IMR-90 (cell line): ENCODE data around the gene PADI1. TPM values are rescaled to one million over a fixed set of nuclear protein-coding genes. Genes with fewer than 3 reads are reported as not detected.

Experiments used
- ATAC-seq: fragments of 200-7000 bp; cut with Tn5 transposase; 2 replicates; pipeline ENCODE4 v1.9.1; 2020; ENCODE audit warnings: low read depth, mild to moderate bottlenecking, moderate library complexity
- BruUV-seq: library from RNA; stranded (reverse); fragments of 400-500 nt; replicated peaks from 2 replicates; lab custom pipeline; 2021; lab: Mats Ljungman, UMichigan
- CTCF ChIA-PET: fragments of 300-600 bp; formaldehyde crosslinking; extraction: SDS; loops from one replicate; lab custom pipeline; 2021; ENCODE audit warnings: antibody characterized with exemption; lab: Yijun Ruan, JAX
- POLR2A ChIA-PET: fragments of 300-600 bp; sonication (Branson Sonifier 250); formaldehyde crosslinking; loops from one replicate; lab custom pipeline; 2022; ENCODE audit warnings: antibody characterized with exemption; ENCODE audit not compliant: unreplicated experiment; lab: Charles Lee
- DNase-seq: peaks from one replicate; pipeline ENCODE4 v3.0.0; 2013
- H2AFZ ChIP-seq: replicated peaks from 2 replicates; pipeline ENCODE3; 2013; ENCODE audit warnings: low read length, mild to moderate bottlenecking; ENCODE audit not compliant: poor library complexity
- H2AK5ac ChIP-seq: 2 replicates; pipeline ENCODE4 v1.6.1; 2013; ENCODE audit warnings: low read depth, low read length, inconsistent platforms
- H2AK9ac ChIP-seq: replicated peaks from 2 replicates; pipeline ENCODE3; 2013; ENCODE audit warnings: mild to moderate bottlenecking, low read depth, low read length, moderate library complexity; ENCODE audit not compliant: poor library complexity
- H2BK120ac ChIP-seq: 2 replicates; pipeline ENCODE4 v1.6.1; 2013; ENCODE audit warnings: low read depth, low read length, inconsistent platforms
- H2BK15ac ChIP-seq: 3 replicates; pipeline ENCODE4 v1.6.1; 2013; ENCODE audit warnings: low read depth, low read length, inconsistent platforms
- H2BK20ac ChIP-seq: 2 replicates; pipeline ENCODE4 v1.6.1; 2013; ENCODE audit warnings: low read depth, mild to moderate bottlenecking, inconsistent platforms, low read length, moderate library complexity
- H2BK5ac ChIP-seq: 2 replicates; pipeline ENCODE4 v1.6.1; 2013; ENCODE audit warnings: mild to moderate bottlenecking, low read depth, low read length, inconsistent platforms; ENCODE audit not compliant: poor library complexity, severe bottlenecking
- H3K14ac ChIP-seq: replicated peaks from 2 replicates; pipeline ENCODE4 v1.6.1; 2013; ENCODE audit warnings: low read depth, low read length, inconsistent platforms
- H3K18ac ChIP-seq: 2 replicates; pipeline ENCODE4 v1.6.1; 2013; ENCODE audit warnings: low read depth, low read length, control low read depth
- H3K23ac ChIP-seq: 2 replicates; pipeline ENCODE4 v1.6.1; 2013; ENCODE audit warnings: low read depth, low read length, inconsistent platforms
- H3K27ac ChIP-seq: 2 replicates; pipeline ENCODE4 v1.5.1; 2013; ENCODE audit warnings: mild to moderate bottlenecking, control low read depth, low read length; ENCODE audit not compliant: insufficient read depth
- H3K27me3 ChIP-seq: 2 replicates; pipeline ENCODE4 v1.6.1; 2013; ENCODE audit warnings: low read length; ENCODE audit not compliant: control insufficient read depth, insufficient read depth
- H3K36me3 ChIP-seq: 2 replicates; pipeline ENCODE4 v1.6.1; 2013; ENCODE audit warnings: low read length, mixed read lengths; ENCODE audit not compliant: control insufficient read depth, insufficient read depth
- H3K4ac ChIP-seq: 2 replicates; pipeline ENCODE4 v1.6.1; 2013; ENCODE audit warnings: low read depth, low read length, inconsistent platforms
- H3K4me1 ChIP-seq: 2 replicates; pipeline ENCODE4 v1.6.1; 2013; ENCODE audit warnings: low read length, mixed read lengths; ENCODE audit not compliant: control insufficient read depth, insufficient read depth
- H3K4me2 ChIP-seq: 2 replicates; pipeline ENCODE4 v1.6.1; 2013; ENCODE audit warnings: low read depth, mild to moderate bottlenecking, control low read depth, low read length, moderate library complexity
- H3K4me3 ChIP-seq: 2 replicates; pipeline ENCODE4 v1.5.1; 2013; ENCODE audit warnings: low read depth, mild to moderate bottlenecking, control low read depth, low read length, moderate library complexity; ENCODE audit not compliant: insufficient read depth
- H3K56ac ChIP-seq: 2 replicates; pipeline ENCODE4 v1.6.1; 2013; ENCODE audit warnings: low read length, inconsistent platforms; ENCODE audit not compliant: insufficient read depth; ENCODE audit errors: extremely low read depth
- H3K79me1 ChIP-seq, 2 experiments: 2 replicates each; pipeline ENCODE4 v1.6.1; 2013; ENCODE audit warnings: low read length in 2 of 2, inconsistent platforms in 1 of 2, low read depth in 1 of 2
- H3K9ac ChIP-seq: 2 replicates; pipeline ENCODE4 v1.6.1; 2013; ENCODE audit warnings: low read depth, low read length, control low read depth
- H3K9me1 ChIP-seq: 2 replicates; pipeline ENCODE4 v1.6.1; 2013; ENCODE audit warnings: low read length, inconsistent platforms; ENCODE audit not compliant: insufficient read depth
- H3K9me3 ChIP-seq: 2 replicates; pipeline ENCODE4 v1.6.1; 2013; ENCODE audit warnings: low read length; ENCODE audit not compliant: control insufficient read depth, insufficient read depth
- H4K20me1 ChIP-seq: 2 replicates; pipeline ENCODE4 v1.6.1; 2013; ENCODE audit warnings: low read length, inconsistent platforms; ENCODE audit not compliant: insufficient read depth
- H4K5ac ChIP-seq: 2 replicates; pipeline ENCODE4 v1.6.1; 2013; ENCODE audit warnings: mild to moderate bottlenecking, low read depth, low read length, control low read depth
- H4K8ac ChIP-seq, 2 experiments: 2 replicates each; pipeline ENCODE4 v1.6.1; 2013; ENCODE audit warnings: low read depth in 2 of 2, low read length in 2 of 2, control low read depth in 1 of 2, inconsistent platforms in 1 of 2
- H4K91ac ChIP-seq: 2 replicates; pipeline ENCODE4 v1.6.1; 2013; ENCODE audit warnings: low read depth, low read length, inconsistent platforms; ENCODE audit not compliant: insufficient read depth
- BHLHE40 ChIP-seq: fragments of 150-350 bp; IDR thresholded peaks from 2 replicates; pipeline ENCODE4 v1.6.1; 2016; ENCODE audit warnings: mild to moderate bottlenecking, low read depth, low read length
- CEBPB ChIP-seq: IDR thresholded peaks from 2 replicates; pipeline ENCODE4 v1.6.1; 2012; ENCODE audit warnings: low read depth, low read length, improper control_type of control experiment
- CHD1 ChIP-seq: IDR thresholded peaks from 2 replicates; pipeline ENCODE4 v1.6.1; 2012; ENCODE audit warnings: low read depth, low read length, improper control_type of control experiment
- CTCF ChIP-seq: conservative IDR thresholded peaks from 2 replicates; pipeline ENCODE4 v1.5.1; 2012; ENCODE audit warnings: mild to moderate bottlenecking, low read depth, low read length, improper control_type of control experiment
- ELK1 ChIP-seq: fragments of 150-350 bp; IDR thresholded peaks from 2 replicates; pipeline ENCODE4 v1.6.1; 2016; ENCODE audit warnings: low read depth, mild to moderate bottlenecking, low read length, moderate library complexity, borderline replicate concordance
- FOS ChIP-seq: fragments of 150-350 bp; IDR thresholded peaks from 2 replicates; pipeline ENCODE4 v1.6.1; 2016; ENCODE audit warnings: low read depth, low read length
- MAFK ChIP-seq: IDR thresholded peaks from 2 replicates; pipeline ENCODE4 v1.6.1; 2012; ENCODE audit warnings: low read depth, low read length, improper control_type of control experiment
- MAZ ChIP-seq: IDR thresholded peaks from 2 replicates; pipeline ENCODE4 v1.6.1; 2012; ENCODE audit warnings: low read depth, mild to moderate bottlenecking, low read length, improper control_type of control experiment, moderate library complexity, borderline replicate concordance
- MXI1 ChIP-seq: IDR thresholded peaks from 2 replicates; pipeline ENCODE4 v1.6.1; 2012; ENCODE audit warnings: low read depth, mild to moderate bottlenecking, low read length, moderate library complexity, borderline replicate concordance
- NFE2L2 ChIP-seq: fragments of 150-350 bp; IDR thresholded peaks from 2 replicates; pipeline ENCODE4 v1.6.1; 2016; ENCODE audit warnings: low read depth, mild to moderate bottlenecking, low read length
- POLR2A ChIP-seq: IDR thresholded peaks from 2 replicates; pipeline ENCODE4 v1.6.1; 2012; ENCODE audit warnings: mild to moderate bottlenecking, low read depth, low read length
- RAD21 ChIP-seq: IDR thresholded peaks from 2 replicates; pipeline ENCODE4 v1.6.1; 2012; ENCODE audit warnings: low read length, improper control_type of control experiment
- RCOR1 ChIP-seq: IDR thresholded peaks from 2 replicates; pipeline ENCODE4 v1.6.1; 2012; ENCODE audit warnings: mild to moderate bottlenecking, low read length, improper control_type of control experiment; ENCODE audit not compliant: insufficient replicate concordance
- RFX5 ChIP-seq: IDR thresholded peaks from 2 replicates; pipeline ENCODE4 v1.8.0; 2012; ENCODE audit warnings: low read depth, mild to moderate bottlenecking, low read length, moderate library complexity
- SMC3 ChIP-seq: fragments of 150-350 bp; IDR thresholded peaks from 2 replicates; pipeline ENCODE4 v1.6.1; 2016; ENCODE audit warnings: low read depth, mild to moderate bottlenecking, antibody characterized with exemption, low read length, moderate library complexity
- USF2 ChIP-seq: fragments of 150-350 bp; IDR thresholded peaks from 2 replicates; pipeline ENCODE4 v1.6.1; 2017; ENCODE audit warnings: mild to moderate bottlenecking, antibody characterized with exemption, low read length, low read depth
- WGBS, 2 experiments: methylation state at CpG; one replicate each; pipeline versions ENCODE4 v1.1.5 to v1.1.7; 2013; ENCODE audit warnings: missing lambda C conversion rate in 2 of 2; ENCODE audit not compliant: insufficient read length in 1 of 2; ENCODE audit errors: extremely low coverage in 2 of 2; 5-methylcytosine and 5-hydroxymethylcytosine counted together
- dilution Hi-C: fragments of 300-500 bp; cut with HindIII; formaldehyde crosslinking; loops from one replicate; pipeline ENCODE4 v1.14.3; 2018; ENCODE audit warnings: low sequenced_read_pairs; ENCODE audit not compliant: unreplicated experiment
- in situ Hi-C: fragments of 300-500 bp; cut with MboI; formaldehyde crosslinking; loops from 3 replicates; pipeline ENCODE4 v1.14.3; 2019; ENCODE audit warnings: low sequenced_read_pairs, inconsistent platforms, mixed read lengths
- intact Hi-C: fragments of 100-400 bp; cut with micrococcal nuclease; formaldehyde crosslinking; loops from 2 replicates; pipeline ENCODE4 v1.10.0; 2022
- polyA plus RNA-seq, 3 experiments: library from polyadenylated mRNA; depleted of rRNA; stranded (reverse); fragments of >200 nt; gene quantifications; 2 replicates each; pipeline ENCODE4 v1.2.3, GENCODE V29; 2012; ENCODE audit warnings: low replicate concordance in 1 of 3
- total RNA-seq: library from RNA; depleted of rRNA; stranded (reverse); fragments of >200 nt; gene quantifications from 2 replicates; pipeline ENCODE4 v1.2.3, GENCODE V29; 2012

The PADI1 gene
- total and polyA plus RNA-seq, 2 of the 4 experiments (the other 2 are of a cell fraction): 0.17 TPM; not detected in 1

GRCh38 chr1:17227358-17227915 is 22.5 kb downstream of the PADI1 start:
- H3K4ac ChIP-seq: peak overlapping the region; percentile 50; the same call in 1 of the 2 replicates
- H3K27me3 ChIP-seq: peaks cover 14% of the 10 kb centered on the region
- ATAC-seq (no peak), DNase-seq (no peak)
- peak overlapping the region; percentile 40; the same call in 1 of the 3 replicates for H2BK15ac ChIP-seq
- H3K4me1 ChIP-seq: no peaks in the 10 kb centered on the region; the same call in 1 of the 2 replicates
- ChIA-PET CTCF (interaction anchor here (0.9 kb wide), 1 partner anchor 10 kb away, joined by 3 read pairs; no protein-coding TSS in a partner anchor), POLR2A (no interaction called here)
- no peak for TF ChIP-seq CHD1
- no peak for TF ChIP-seq CTCF
- TF ChIP-seq BHLHE40: no peak
- TF ChIP-seq POLR2A: no peak
- TF ChIP-seq MXI1: no peak
- no peak for TF ChIP-seq FOS
- no peak for TF ChIP-seq MAFK
- TF ChIP-seq RAD21: no peak
- no peak for TF ChIP-seq ELK1
- TF ChIP-seq CEBPB: no peak
- TF ChIP-seq MAZ: no peak
- TF ChIP-seq RCOR1: no peak
- TF ChIP-seq RFX5: no peak
- no peak for TF ChIP-seq SMC3
- no peak for TF ChIP-seq NFE2L2
- no peak for TF ChIP-seq USF2
- no peak overlapping the region for H4K91ac ChIP-seq
- H3K23ac ChIP-seq: no peak overlapping the region; the same call in 1 of the 2 replicates
- H3K56ac ChIP-seq: no peak overlapping the region
- H4K8ac ChIP-seq: no peak overlapping the region
- no peak overlapping the region for H2AK5ac ChIP-seq
- no CpG with 5 or more reads among the region's 7 CpGs for WGBS, 2 experiments
- in situ Hi-C loops (no loop called here), dilution Hi-C loops (no loop called here), intact Hi-C loops (no loop called here)
- no peak overlapping the region for H3K4me2 ChIP-seq
- BruUV-seq: no TSS peak
- H3K18ac ChIP-seq: no peak overlapping the region
- no peak overlapping the region for H3K9ac ChIP-seq
- H4K5ac ChIP-seq: no peak overlapping the region
- H2AFZ ChIP-seq: peak overlapping the region; percentile 49
- H3K9me3 ChIP-seq: no peaks in the 10 kb centered on the region
- H3K79me1 ChIP-seq: no peaks in the 10 kb centered on the region
- no peak overlapping the region for H2BK5ac ChIP-seq
- peak overlapping the region; percentile 40; the same call in 1 of the 2 replicates for H2BK120ac ChIP-seq
- H3K27ac ChIP-seq: no peak overlapping the region
- H3K36me3 ChIP-seq: no peaks in the 10 kb centered on the region
- H3K14ac ChIP-seq: 0 out of 2 replicates have a peak overlapping the region, but pooled peaks have one; percentile 22
- no peak overlapping the region for H2BK20ac ChIP-seq
- no peaks in the 10 kb centered on the region for H4K20me1 ChIP-seq
- H3K9me1 ChIP-seq: 0 out of 2 replicates have a peak, but pooled peaks cover 5% of the 10 kb centered on the region
- H3K4me3 ChIP-seq: no peak overlapping the region
- H2AK9ac ChIP-seq: no peak overlapping the region
